Measurements from ENCODE around the gene PRUNE2. TPM values are rescaled to one million over a fixed set of nuclear protein-coding genes. Genes with fewer than 3 reads are reported as not detected.
A peak's percentile ranks its signal among the peaks of the same experiment; 100 is the strongest.

Gene PRUNE2
- total RNA-seq, 2 experiments from 2014 or later: not detected

- intact Hi-C loops (cut with DNase I, micrococcal nuclease): no loop called here
- TF ChIP-seq CTCF (IDR thresholded peaks at IDR 0.05): no peak
- no peaks in the 10 kb centered on the region for H3K4me1 Mint-ChIP-seq (ENCODE audit: low read depth)
- H3K27ac Mint-ChIP-seq: no peak overlapping the region
- H3K9me3 Mint-ChIP-seq: no peaks in the 10 kb centered on the region
- no peak for DNase-seq
- no peak for ATAC-seq (ENCODE audit: poor library complexity)
- Histone ChIP-seq H3K4me3 (ENCODE audit: low read length) (no peak overlapping the region), H3K27me3 (ENCODE audit: control insufficient read depth in 1 of 2, insufficient read depth in 2 of 2, low read length in 2 of 2) (peaks cover 0 to 4% of the 10 kb centered on the region in 2 experiments), H3K27ac (ENCODE audit: low read depth in 1 of 2, low read length in 2 of 2) (no peak overlapping the region), H3K4me1 (ENCODE audit: insufficient read depth, low read length) (no peaks in the 10 kb centered on the region), H3K9me3 (ENCODE audit: control insufficient read depth in 1 of 2, insufficient read depth in 1 of 2, low read length in 2 of 2) (no peaks in the 10 kb centered on the region), H3K36me3 (ENCODE audit: insufficient read depth, low read length) (no peaks in the 10 kb centered on the region)
- no peaks in the 10 kb centered on the region for H3K36me3 Mint-ChIP-seq (ENCODE audit: low read depth)
- CTCF ChIA-PET: no interaction called here
- peaks cover 27% of the 10 kb centered on the region for H3K27me3 Mint-ChIP-seq
- no peak overlapping the region for H3K4me3 Mint-ChIP-seq
- POLR2A ChIA-PET: no interaction called here
Observed at GRCh38 chr9:76720245-76720644, 185.7 kb downstream of the PRUNE2 start.

GRCh38 chr9:76718166-76718565 is 187.7 kb downstream of the PRUNE2 start:
- intact Hi-C loops (cut with DNase I, micrococcal nuclease): loop anchor here in 1 of 2 experiments (2.0 kb wide), 1 partner anchor 19 kb away; no protein-coding TSS in a partner anchor
- H3K4me1 ChIP-seq (ENCODE audit: insufficient read depth, low read length): no peaks in the 10 kb centered on the region
- H3K27me3 ChIP-seq (ENCODE audit: control insufficient read depth in 1 of 2, insufficient read depth in 2 of 2, low read length in 2 of 2): peaks cover 0 to 4% of the 10 kb centered on the region in 2 experiments
- no peaks in the 10 kb centered on the region for H3K36me3 ChIP-seq (ENCODE audit: insufficient read depth, low read length)
- Mint-ChIP-seq H3K36me3 (ENCODE audit: low read depth) (no peaks in the 10 kb centered on the region), H3K4me3 (no peak overlapping the region), H3K27ac (no peak overlapping the region), H3K27me3 (peaks cover 19% of the 10 kb centered on the region), H3K9me3 (no peaks in the 10 kb centered on the region), H3K4me1 (ENCODE audit: low read depth) (no peaks in the 10 kb centered on the region)
- H3K9me3 ChIP-seq (ENCODE audit: control insufficient read depth in 1 of 2, insufficient read depth in 1 of 2, low read length in 2 of 2): no peaks in the 10 kb centered on the region
- DNase-seq: no peak
- POLR2A ChIA-PET: no interaction called here
- CTCF ChIA-PET: no interaction called here
- ATAC-seq (ENCODE audit: poor library complexity): no peak
- no peak overlapping the region for H3K27ac ChIP-seq (ENCODE audit: low read depth in 1 of 2, low read length in 2 of 2)
- H3K4me3 ChIP-seq (ENCODE audit: low read length): no peak overlapping the region
- no peak for TF ChIP-seq CTCF (IDR thresholded peaks at IDR 0.05)

GRCh38 chr9:76717613-76718012 is 188.3 kb downstream of the PRUNE2 start:
- CTCF ChIA-PET: no interaction called here

More at GRCh38 chr9:76717613-76718012, 188.3 kb downstream of the PRUNE2 start:
- Mint-ChIP-seq H3K9me3 (no peaks in the 10 kb centered on the region), H3K4me1 (ENCODE audit: low read depth) (no peaks in the 10 kb centered on the region), H3K4me3 (no peak overlapping the region), H3K27me3 (peaks cover 17% of the 10 kb centered on the region), H3K36me3 (ENCODE audit: low read depth) (no peaks in the 10 kb centered on the region), H3K27ac (no peak overlapping the region)
- intact Hi-C loops (cut with DNase I, micrococcal nuclease): loop anchor here in 1 of 2 experiments (2.0 kb wide), 1 partner anchor 19 kb away; no protein-coding TSS in a partner anchor
- Histone ChIP-seq H3K4me1 (ENCODE audit: insufficient read depth, low read length) (no peaks in the 10 kb centered on the region), H3K4me3 (ENCODE audit: low read length) (no peak overlapping the region), H3K36me3 (ENCODE audit: insufficient read depth, low read length) (no peaks in the 10 kb centered on the region), H3K27me3 (ENCODE audit: control insufficient read depth in 1 of 2, insufficient read depth in 2 of 2, low read length in 2 of 2) (peaks cover 0 to 4% of the 10 kb centered on the region in 2 experiments), H3K27ac (ENCODE audit: low read depth in 1 of 2, low read length in 2 of 2) (no peak overlapping the region), H3K9me3 (ENCODE audit: control insufficient read depth in 1 of 2, insufficient read depth in 1 of 2, low read length in 2 of 2) (no peaks in the 10 kb centered on the region)
- DNase-seq (peak in 3 of 14 experiments; percentile 7 to 38 (median 25)), ATAC-seq (ENCODE audit: poor library complexity) (no peak)
- POLR2A ChIA-PET: no interaction called here
- TF ChIP-seq CTCF (IDR thresholded peaks at IDR 0.05): no peak
